ENCODE data around the gene GABBR2.

DNA sequence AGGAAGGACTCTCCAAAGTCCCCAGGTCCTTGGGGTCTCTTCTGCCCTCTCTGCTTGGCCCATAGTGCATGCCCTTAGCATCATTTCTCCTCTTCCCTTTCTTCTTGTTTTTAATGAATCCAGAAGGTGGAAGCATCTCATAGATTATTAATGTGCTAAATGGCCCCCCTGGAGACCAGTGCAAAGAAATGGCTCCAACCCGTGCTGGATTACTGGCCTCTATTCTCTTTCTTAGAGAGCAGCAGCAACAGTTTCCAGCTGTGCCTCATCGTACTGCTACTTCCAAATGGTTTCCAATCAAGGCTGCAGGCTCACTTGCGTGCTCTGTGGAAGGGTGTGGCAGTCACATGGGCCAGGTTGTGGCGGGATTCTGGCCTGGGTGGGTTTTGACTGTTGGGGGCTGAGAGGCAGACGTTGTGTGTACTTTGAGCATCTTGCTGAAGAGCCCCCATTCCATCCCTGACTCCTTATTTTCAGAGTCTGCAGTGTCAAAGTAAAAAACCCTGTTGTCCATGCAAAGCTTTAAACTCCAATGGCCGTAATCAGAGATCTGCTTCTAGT lies 139.7 kb downstream of the GABBR2 start:
- no peak for TF ChIP-seq POLR2A (IDR thresholded peaks at IDR 0.05)
- no peak for TF ChIP-seq CTCF (IDR thresholded peaks at IDR 0.05)
